Measurements from ENCODE around the gene EID1.

GRCh38 chr15:48913141-48913540 is 35.2 kb downstream of the EID1 start:
- TF ChIP-seq CTCF (IDR thresholded peaks at IDR 0.05; ENCODE audit: insufficient read depth, low read depth, low read length) (no peak), EZH2 (IDR thresholded peaks at IDR 0.05; ENCODE audit: insufficient read depth, low read length) (no peak)
